GM12865 (cell line): ENCODE results near the gene B9D2.

ENCODE experiments used
- DNase-seq: peaks from one replicate; pipeline ENCODE4 v3.0.0; 2010; ENCODE audit warnings: low read depth
- H3K4me3 ChIP-seq: 2 replicates; pipeline ENCODE4 v1.5.1; 2011; ENCODE audit warnings: mild to moderate bottlenecking, low read depth, low read length, control low read depth
- TF ChIP-seq, protein P1 (sequence below): IDR thresholded peaks from 2 replicates; pipeline ENCODE4 v1.5.1; 2011; ENCODE audit warnings: low read length, control low read depth, low read depth, inconsistent platforms; ENCODE audit not compliant: insufficient read depth; ENCODE audit errors: missing control alignments

Gene B9D2

DNA sequence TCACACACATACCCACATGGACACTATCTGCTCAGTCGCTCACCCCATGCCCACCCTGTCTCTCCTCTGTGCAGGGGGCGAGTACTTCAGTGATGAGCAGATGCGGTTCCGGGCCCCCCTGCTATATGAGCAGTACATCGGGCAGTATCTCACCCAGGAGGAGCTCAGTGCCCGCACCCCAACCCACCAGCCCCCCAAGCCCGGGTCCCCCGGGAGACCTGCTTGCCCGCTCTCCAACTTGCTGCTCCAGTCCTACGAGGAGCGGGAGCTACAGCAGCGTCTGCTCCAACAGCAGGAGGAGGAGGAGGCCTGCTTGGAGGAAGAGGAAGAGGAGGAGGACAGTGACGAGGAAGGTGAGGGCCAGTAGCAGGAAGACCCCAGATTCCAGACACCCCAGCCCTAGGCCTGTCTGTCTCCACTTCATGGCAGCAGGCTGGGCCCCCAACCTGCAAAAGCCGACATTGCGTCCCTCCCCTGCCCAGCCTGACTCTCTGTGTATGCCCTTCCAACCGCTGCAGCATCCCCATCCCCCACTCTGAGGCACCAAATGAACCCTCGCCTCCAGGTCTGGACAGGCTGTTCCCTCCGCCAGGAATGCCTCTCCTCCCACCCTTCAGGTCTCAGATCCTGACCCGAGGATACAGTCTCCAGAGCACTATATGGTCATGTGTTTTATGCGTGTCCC is 44.3 kb downstream of the B9D2 start:
- no peak for DNase-seq
- no peak overlapping the region for H3K4me3 ChIP-seq
- TF ChIP-seq, protein P1, sequence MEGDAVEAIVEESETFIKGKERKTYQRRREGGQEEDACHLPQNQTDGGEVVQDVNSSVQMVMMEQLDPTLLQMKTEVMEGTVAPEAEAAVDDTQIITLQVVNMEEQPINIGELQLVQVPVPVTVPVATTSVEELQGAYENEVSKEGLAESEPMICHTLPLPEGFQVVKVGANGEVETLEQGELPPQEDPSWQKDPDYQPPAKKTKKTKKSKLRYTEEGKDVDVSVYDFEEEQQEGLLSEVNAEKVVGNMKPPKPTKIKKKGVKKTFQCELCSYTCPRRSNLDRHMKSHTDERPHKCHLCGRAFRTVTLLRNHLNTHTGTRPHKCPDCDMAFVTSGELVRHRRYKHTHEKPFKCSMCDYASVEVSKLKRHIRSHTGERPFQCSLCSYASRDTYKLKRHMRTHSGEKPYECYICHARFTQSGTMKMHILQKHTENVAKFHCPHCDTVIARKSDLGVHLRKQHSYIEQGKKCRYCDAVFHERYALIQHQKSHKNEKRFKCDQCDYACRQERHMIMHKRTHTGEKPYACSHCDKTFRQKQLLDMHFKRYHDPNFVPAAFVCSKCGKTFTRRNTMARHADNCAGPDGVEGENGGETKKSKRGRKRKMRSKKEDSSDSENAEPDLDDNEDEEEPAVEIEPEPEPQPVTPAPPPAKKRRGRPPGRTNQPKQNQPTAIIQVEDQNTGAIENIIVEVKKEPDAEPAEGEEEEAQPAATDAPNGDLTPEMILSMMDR, result no peak

DNA sequence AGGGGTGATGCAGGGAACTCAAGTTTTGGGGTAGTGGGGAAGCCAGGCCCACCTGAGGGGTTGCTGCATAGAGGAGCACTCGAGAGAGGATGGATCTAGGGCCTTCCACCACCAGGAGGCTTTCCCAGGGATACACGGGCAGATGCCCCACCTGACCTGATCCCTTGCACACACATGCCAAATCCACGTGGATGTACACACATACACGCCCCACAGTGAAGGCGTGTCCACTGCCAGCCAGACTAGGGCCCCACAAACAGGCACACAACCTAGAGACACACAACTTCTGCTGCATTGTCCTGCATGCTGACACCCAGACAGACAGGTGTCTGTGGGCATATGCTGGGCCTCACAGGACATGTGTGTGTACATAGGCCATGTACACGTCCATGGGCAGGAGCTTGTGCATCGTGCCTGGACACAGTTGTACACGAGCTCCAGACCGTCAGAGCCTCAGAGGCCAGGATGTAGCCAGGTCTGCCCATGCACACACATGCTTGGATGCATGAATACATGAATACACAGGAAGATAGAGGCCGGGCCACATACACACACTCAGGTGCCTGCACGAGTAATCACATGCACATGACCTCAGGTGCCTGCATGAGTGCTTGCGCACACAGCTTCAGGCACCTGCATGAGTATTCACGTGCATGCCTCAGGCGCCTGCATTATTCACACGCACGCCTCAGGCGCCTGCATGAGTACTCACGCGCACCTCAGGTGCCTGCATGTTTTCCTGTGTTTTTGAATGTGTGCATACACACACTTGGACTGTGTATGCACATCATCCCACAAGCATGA is 45.1 kb downstream of the B9D2 start:
- DNase-seq, result no peak
- H3K4me3 ChIP-seq, result no peak overlapping the region
- TF ChIP-seq, protein P1, result no peak

DNA sequence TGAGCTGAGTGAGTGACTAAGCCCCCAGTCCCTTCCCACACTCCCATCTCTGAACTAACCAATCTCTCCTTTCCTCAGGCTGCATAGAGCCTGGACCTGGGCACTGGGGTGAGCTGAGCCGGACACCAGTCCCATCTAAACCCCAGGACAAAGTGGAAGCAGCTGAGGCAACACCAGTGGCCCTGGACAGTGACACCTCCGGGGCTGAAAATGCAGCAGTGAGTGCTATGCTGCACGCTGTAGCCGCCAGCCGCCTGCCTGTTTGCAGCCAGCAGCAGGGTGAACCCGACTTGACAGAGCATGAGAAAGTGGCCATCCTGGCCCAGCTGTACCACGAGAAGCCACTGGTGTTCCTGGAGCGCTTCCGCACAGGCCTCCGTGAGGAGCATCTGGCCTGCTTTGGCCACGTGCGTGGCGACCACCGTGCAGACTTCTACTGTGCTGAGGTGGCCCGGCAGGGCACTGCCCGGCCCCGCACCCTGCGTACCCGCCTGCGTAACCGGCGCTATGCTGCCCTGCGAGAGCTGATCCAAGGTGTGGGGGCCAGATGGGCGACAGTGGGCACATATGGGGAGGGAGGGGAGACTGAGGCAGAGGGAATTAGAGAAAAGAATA is 47.5 kb downstream of the B9D2 start:
- TF ChIP-seq, protein P1, result no peak
- no peak for DNase-seq
- H3K4me3 ChIP-seq, result no peak overlapping the region

DNA sequence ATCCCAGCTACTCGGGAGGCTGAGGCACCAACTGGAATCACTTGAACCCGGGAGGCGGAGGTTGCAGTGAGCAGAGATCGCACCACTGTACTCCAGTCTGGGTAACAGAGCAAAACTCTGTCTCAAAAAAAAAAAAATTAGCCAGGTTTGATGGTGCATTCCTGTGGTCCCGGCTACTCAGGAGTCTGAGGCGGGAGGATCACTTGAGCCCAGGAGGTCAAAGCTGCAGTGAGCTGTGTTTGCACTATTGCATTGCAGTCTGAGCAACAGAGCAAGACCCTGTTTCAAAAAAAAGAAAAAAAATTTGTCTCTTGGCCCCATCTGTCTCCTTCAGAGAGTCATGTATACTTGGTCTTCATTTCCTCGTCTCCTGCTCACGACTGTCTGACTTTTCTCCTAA is 52.3 kb downstream of the B9D2 start:
- 0 out of 2 replicates have a peak overlapping the region, but pooled peaks have one; percentile 80 for H3K4me3 ChIP-seq
- TF ChIP-seq, protein P1, result no peak
- DNase-seq, result no peak

DNA sequence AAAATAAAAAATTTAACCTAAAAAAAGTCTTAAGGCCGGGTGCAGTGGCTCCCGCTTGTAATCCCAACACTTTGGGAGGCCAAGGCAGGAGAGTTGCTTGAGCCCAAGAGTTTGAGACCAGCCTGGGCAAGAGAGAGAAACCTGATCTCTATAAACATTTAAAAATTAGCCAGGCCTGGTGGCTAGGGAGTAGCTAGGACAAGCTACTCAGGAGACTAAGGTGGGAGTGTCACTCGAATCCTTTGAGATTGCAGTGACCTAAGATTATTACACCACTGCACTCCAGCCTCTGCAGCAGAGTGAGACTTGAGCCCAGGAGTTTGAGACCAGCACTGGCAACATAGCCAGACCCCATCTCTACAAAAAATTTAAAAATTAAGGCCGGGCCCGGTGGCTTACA is 52.9 kb downstream of the B9D2 start:
- TF ChIP-seq, protein P1, result no peak
- no peak for DNase-seq
- peak overlapping the region; percentile 80 for H3K4me3 ChIP-seq

DNA sequence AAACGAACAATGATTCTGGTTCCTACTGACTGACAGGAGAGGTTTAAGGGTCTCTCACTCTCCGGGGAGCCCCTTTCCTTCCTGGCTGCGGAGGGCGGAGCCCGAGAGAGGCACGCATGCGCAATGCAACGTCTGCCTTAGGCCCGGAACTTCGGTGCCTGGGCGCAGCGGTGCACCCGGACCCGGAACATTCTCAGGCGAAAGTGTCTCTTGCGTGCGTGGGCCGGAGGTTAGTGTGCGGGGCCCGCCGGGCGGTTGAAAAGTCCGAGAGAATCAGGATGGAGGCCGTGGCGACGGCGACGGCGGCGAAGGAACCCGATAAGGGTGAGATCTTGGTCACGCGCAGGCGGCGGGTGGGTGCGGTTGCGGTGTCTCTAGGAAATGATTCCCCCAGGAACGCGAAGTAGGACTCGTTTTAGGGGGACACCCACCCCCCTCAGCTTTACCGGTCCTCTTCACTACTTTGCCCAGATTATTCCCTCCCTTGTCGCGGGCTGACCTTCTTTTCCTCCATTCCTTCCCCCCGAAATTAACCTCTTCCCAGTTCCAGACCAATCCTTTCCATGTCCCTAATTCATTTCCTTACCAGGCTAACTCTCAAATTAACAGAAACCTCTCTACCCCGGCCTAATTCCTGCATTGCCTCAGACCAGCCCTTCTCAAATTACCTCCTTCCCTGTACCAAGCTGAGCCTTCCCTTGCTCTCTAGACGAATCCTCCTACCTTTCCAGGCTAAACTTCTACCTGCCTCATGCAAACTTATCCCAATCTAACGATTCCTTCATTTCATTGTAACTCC is 53.7 kb downstream of the B9D2 start, which contains the start of gene CCDC97:
CCDC97 (plus strand) TSS at position 140 of the 799 bp plus-strand sequence; CDS start at position 279, 139 bp downstream.
- peak; percentile 95 for DNase-seq
- TF ChIP-seq, protein P1, result no peak

More for the DNA sequence above, 53.7 kb downstream of the B9D2 start, which contains the start of gene CCDC97:
- peak within 1 kb of the TSS; percentile 80 for H3K4me3 ChIP-seq
